ENCODE measurements around the gene NOXRED1. TPM values are rescaled to one million over a fixed set of nuclear protein-coding genes. Genes with fewer than 3 reads are reported as not detected.

Gene NOXRED1
- total RNA-seq, 1 experiment from 2014 or later, result 0.41 TPM

DNA sequence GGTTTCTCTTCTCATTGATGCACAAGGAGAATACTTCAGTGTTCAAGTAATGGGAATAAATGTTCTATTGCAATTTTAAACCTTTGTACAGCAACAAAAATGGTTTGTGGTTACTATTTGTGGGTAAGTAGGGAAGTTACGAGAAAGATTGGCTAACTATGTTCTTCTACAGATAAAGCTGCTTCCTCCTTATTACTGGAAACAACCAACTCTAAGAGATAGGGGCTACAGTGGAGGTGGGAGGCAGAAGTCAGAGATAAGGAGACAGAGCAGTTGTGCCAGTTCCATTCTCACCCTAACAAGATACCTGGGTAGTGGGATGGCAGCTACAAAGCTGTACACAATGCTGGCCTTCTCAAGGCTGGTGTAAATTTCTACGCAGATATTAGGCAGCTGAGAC is 16.2 kb downstream of the NOXRED1 start:
- H3K27me3 Mint-ChIP-seq (ENCODE audit: insufficient read depth, unreplicated experiment), result no peaks in the 10 kb centered on the region
- no peaks in the 10 kb centered on the region for H3K9me3 Mint-ChIP-seq (ENCODE audit: unreplicated experiment)
- POLR2A ChIA-PET, result no interaction called here
- Histone ChIP-seq H3K4me3 (ENCODE audit: low read depth, low read length) (no peak overlapping the region), H3K27me3 (replicated peaks; ENCODE audit: control insufficient read depth, insufficient read depth, low read length) (no peaks in the 10 kb centered on the region), H3K36me3 (ENCODE audit: control insufficient read depth, insufficient read depth, low read length) (no peaks in the 10 kb centered on the region), H3K9me3 (no peaks in the 10 kb centered on the region), H3K4me1 (no peaks in the 10 kb centered on the region)
- no peaks in the 10 kb centered on the region for H3K4me1 Mint-ChIP-seq (ENCODE audit: low read depth, unreplicated experiment)
- H3K27ac Mint-ChIP-seq (ENCODE audit: unreplicated experiment), result no peak overlapping the region
- TF ChIP-seq, protein P1, sequence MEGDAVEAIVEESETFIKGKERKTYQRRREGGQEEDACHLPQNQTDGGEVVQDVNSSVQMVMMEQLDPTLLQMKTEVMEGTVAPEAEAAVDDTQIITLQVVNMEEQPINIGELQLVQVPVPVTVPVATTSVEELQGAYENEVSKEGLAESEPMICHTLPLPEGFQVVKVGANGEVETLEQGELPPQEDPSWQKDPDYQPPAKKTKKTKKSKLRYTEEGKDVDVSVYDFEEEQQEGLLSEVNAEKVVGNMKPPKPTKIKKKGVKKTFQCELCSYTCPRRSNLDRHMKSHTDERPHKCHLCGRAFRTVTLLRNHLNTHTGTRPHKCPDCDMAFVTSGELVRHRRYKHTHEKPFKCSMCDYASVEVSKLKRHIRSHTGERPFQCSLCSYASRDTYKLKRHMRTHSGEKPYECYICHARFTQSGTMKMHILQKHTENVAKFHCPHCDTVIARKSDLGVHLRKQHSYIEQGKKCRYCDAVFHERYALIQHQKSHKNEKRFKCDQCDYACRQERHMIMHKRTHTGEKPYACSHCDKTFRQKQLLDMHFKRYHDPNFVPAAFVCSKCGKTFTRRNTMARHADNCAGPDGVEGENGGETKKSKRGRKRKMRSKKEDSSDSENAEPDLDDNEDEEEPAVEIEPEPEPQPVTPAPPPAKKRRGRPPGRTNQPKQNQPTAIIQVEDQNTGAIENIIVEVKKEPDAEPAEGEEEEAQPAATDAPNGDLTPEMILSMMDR (IDR thresholded peaks at IDR 0.05; ENCODE audit: insufficient read depth in 1 of 2, low read depth in 1 of 2, low read length in 1 of 2, severe bottlenecking in 1 of 2, unreplicated experiment in 1 of 2), result no peak
- no peak for DNase-seq
- no peak overlapping the region for H3K4me3 Mint-ChIP-seq (ENCODE audit: unreplicated experiment)
- BruUV-seq (replicated peaks), result no TSS peak
- H3K36me3 Mint-ChIP-seq (ENCODE audit: insufficient read depth, unreplicated experiment), result no peaks in the 10 kb centered on the region
- CTCF ChIA-PET, result interaction anchor here (0.6 kb wide), 1 partner anchor 629 kb away, joined by 4 read pairs; no protein-coding TSS in a partner anchor
- intact Hi-C loops (cut with micrococcal nuclease; ENCODE audit: unreplicated experiment), result no loop called here

DNA sequence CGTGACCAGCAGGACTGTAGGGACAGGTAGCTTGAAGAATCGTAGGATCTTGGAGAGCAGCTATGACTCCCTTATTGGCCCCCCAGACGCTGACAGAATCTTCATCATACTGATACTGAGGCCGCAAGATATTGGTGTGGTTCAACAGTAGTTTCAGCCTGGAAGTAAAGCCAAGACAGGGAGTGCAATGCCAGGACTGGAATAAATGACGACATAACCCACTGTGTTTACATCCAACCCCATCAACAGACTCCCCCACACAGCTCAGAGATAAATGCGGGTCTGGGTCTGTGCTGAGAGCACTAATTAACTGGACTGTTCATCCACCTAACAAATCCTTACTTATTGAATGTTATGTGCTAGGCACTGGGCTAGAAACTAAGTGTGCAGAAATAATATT is 16.6 kb downstream of the NOXRED1 start:
- intact Hi-C loops (cut with micrococcal nuclease; ENCODE audit: unreplicated experiment), result no loop called here
- Histone ChIP-seq H3K4me1 (no peaks in the 10 kb centered on the region), H3K27me3 (replicated peaks; ENCODE audit: control insufficient read depth, insufficient read depth, low read length) (no peaks in the 10 kb centered on the region), H3K36me3 (ENCODE audit: control insufficient read depth, insufficient read depth, low read length) (no peaks in the 10 kb centered on the region), H3K4me3 (ENCODE audit: low read depth, low read length) (no peak overlapping the region), H3K9me3 (no peaks in the 10 kb centered on the region)
- Mint-ChIP-seq H3K4me3 (ENCODE audit: unreplicated experiment) (no peak overlapping the region), H3K27ac (ENCODE audit: unreplicated experiment) (no peak overlapping the region), H3K36me3 (ENCODE audit: insufficient read depth, unreplicated experiment) (no peaks in the 10 kb centered on the region), H3K9me3 (ENCODE audit: unreplicated experiment) (no peaks in the 10 kb centered on the region), H3K4me1 (ENCODE audit: low read depth, unreplicated experiment) (no peaks in the 10 kb centered on the region), H3K27me3 (ENCODE audit: insufficient read depth, unreplicated experiment) (no peaks in the 10 kb centered on the region)
- ChIA-PET POLR2A (no interaction called here), CTCF (no interaction called here)
- no TSS peak for BruUV-seq (replicated peaks)
- no peak for DNase-seq
- TF ChIP-seq, protein P1 (IDR thresholded peaks at IDR 0.05; ENCODE audit: insufficient read depth in 1 of 2, low read depth in 1 of 2, low read length in 1 of 2, severe bottlenecking in 1 of 2, unreplicated experiment in 1 of 2), result no peak

GRCh38 chr14:77406086-77406485 is 17.2 kb downstream of the NOXRED1 start:
- intact Hi-C loops (cut with micrococcal nuclease; ENCODE audit: unreplicated experiment), result no loop called here
- no peaks in the 10 kb centered on the region for H3K9me3 ChIP-seq
- no peak for DNase-seq
- no peak overlapping the region for H3K4me3 ChIP-seq (ENCODE audit: low read depth, low read length)
- H3K9me3 Mint-ChIP-seq (ENCODE audit: unreplicated experiment), result no peaks in the 10 kb centered on the region
- CTCF ChIA-PET, result no interaction called here
- no peaks in the 10 kb centered on the region for H3K36me3 Mint-ChIP-seq (ENCODE audit: insufficient read depth, unreplicated experiment)
- H3K27me3 ChIP-seq (replicated peaks; ENCODE audit: control insufficient read depth, insufficient read depth, low read length), result no peaks in the 10 kb centered on the region
- POLR2A ChIA-PET, result interaction anchor here (0.6 kb wide), 1 partner anchor 23 kb away, joined by 7 read pairs; no protein-coding TSS in a partner anchor
- H3K36me3 ChIP-seq (ENCODE audit: control insufficient read depth, insufficient read depth, low read length), result no peaks in the 10 kb centered on the region
- H3K4me1 Mint-ChIP-seq (ENCODE audit: low read depth, unreplicated experiment), result no peaks in the 10 kb centered on the region
- H3K4me3 Mint-ChIP-seq (ENCODE audit: unreplicated experiment), result no peak overlapping the region
- no peak overlapping the region for H3K27ac Mint-ChIP-seq (ENCODE audit: unreplicated experiment)
- H3K27me3 Mint-ChIP-seq (ENCODE audit: insufficient read depth, unreplicated experiment), result no peaks in the 10 kb centered on the region
- TF ChIP-seq, protein P1 (IDR thresholded peaks at IDR 0.05; ENCODE audit: insufficient read depth in 1 of 2, low read depth in 1 of 2, low read length in 1 of 2, severe bottlenecking in 1 of 2, unreplicated experiment in 1 of 2), result no peak
- no TSS peak for BruUV-seq (replicated peaks)
- H3K4me1 ChIP-seq, result no peaks in the 10 kb centered on the region

Measured in Caco-2 (cell line).